GM20431 (cell line): ENCODE results near the gene PTGIR.
"Not testable (repeated sequence)": the region's sequence is repeated elsewhere in the genome, so short reads cannot be mapped to it uniquely, and the experiment has no call there.

Experiments
- in situ Hi-C: fragments of 300-500 bp; cut with MseI, MboI; formaldehyde crosslinking; loops from one replicate; pipeline ENCODE4 v1.15.0; 2020; ENCODE audit warnings: low sequenced_read_pairs; ENCODE audit not compliant: unreplicated experiment

PTGIR gene

DNA sequence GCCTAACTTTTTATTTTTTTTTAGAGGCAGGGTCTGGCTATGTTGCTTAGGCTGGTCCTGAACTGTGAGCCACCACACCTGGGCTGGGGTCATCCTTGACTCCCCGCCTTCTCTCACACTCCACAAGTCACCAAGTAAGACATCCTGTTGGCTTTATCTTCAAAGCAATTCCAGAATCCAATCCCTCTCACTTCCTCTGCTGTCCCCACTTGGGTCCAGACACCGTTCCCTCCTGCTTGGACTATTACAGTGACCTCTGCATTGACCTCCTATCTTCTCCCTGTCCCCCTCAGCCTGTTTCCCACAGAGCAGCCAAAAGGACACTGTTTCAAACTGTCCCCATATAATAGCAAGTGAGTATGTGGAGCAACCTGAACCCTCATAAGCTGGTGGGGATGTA lies 15.8 kb upstream of the PTGIR start:
- in situ Hi-C loops, result no loop called here

DNA sequence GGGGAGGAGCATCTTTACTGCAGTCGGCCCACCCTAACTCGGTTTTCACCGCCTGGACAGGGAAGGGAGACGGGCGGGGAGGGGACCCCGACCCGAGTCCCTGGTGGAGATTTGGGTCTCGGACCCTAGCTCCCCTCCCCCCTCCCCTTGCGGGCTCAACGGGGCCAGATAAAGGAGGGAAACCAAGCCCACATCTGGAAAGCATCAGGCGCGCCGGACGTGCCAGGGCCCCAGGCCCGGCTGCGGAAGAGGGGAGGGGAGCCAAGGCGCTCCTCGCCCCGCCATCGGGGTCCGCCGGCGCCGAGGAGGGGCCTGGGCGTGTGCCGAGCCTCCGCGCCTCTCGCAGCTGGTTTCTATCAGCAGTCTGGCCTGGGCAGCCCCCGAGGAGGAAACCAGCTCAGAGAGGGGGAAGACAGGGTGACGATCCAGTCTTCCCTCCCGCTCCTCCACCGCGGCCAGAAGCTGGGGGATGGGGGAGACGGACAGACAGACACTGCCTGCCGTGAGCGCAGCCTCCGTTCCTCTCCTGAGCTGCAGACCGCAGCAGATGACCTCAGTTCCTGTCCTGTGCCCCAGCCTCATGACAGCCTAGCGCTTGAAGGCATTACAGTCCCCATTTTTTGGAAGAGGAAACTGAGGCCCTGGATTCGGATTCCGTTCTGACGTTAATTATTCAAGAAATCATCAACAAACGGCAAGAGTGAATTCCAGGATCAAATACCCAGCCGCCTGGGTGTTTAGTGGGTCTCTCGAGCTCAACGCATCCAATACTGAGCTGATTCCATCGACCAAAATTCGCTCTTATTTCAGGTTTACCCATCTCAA lies 14.7 kb upstream of the PTGIR start:
- in situ Hi-C loops, result no loop called here

DNA sequence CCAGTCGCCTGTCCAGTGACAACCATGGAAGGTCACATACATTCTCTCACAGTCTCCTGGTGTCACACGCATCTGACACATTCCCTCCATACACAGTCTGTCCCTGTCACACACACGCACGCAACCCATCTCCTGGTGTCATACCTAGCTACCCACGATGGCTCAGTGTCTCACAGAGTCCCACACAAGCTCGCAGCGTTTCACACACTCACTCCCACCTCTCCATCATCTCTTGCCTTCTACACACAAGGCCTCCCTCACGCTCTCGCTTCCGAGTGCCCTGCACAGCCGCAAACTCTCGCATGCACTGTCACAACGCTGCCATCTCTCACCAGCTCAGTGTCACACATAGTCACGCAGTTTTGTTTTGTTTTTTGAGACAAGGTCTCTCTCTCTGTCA lies 12.3 kb upstream of the PTGIR start:
- in situ Hi-C loops, result no loop called here

DNA sequence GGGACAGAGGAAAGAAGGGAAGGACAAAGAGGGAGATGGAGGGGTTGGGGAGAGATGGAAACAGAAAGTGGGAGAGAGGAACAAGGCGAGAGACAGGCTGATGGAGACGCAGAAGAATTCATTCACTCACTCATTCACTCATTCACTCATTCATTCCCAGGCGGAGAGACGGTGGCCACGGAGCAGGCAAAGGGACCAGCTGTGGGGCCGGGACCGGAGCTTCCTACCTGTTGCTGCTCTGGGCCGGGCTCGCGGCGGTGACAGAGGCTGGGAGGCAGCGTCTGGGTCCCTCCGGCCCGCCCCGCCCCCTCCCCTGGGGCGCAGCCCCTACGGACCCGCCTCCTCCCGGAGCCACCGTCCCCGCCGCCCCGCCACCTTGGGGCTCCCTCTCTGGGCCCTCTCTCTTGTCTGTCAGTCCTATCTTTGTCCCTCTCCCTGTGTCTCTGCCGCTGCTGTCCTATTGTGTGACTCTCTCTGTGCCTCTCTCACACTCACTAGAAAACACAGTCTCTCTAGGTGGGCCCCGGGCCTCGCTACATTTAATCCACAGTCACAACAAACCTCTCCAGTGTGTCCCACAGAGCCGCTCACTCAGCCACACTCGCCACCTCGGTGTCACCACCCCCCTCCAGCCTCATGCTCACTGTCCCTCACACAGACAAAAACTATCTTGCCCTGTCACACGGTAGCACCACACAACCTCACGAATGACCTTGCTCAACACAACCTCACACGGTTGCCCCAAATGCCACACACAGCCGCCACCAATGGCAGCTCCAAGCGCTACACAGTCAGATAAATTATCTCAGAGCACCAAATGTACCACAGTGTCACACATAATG lies 11.3 kb upstream of the PTGIR start, which contains the start of gene GNG8:
TSS of gene GNG8 (minus strand) at position 283 of the 842 bp plus-strand sequence. CDS start 1,520 bp downstream, outside the sequence.
- in situ Hi-C loops, result no loop called here

- in situ Hi-C loops, result no loop called here
Measured at GRCh38 chr19:46634656-46635218, 9.8 kb upstream of the PTGIR start.

DNA sequence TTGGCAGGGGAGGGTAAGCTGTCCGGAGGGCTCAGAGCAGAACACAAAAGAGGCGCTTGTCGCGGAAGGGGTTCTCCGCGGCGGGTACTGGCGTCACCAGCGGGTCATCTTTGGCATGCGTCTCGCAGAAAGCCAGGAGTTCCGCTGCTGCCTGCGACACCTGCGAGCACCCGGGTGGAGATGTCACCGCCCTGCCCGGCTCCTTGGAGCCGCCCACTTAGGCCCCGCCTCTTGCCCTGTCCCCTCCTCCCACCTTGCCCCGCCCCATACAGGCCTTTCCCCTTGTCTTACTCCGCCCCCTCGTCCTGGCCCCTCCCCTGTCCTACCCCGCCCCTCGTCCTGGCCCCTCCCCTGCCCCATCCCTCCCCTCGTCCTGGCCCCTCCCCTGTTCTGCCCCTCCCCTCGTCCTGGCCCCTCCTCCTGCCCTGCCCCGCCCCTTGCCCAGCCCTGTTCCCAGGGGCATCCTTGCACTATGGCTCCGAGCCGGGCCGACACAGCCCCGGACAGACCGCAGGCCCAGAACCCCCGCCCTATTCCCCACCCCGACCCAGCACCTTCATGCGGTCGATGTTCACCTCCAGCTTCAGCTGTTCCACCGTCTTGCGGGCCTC lies 9.3 kb upstream of the PTGIR start:
- in situ Hi-C loops, result no loop called here

DNA sequence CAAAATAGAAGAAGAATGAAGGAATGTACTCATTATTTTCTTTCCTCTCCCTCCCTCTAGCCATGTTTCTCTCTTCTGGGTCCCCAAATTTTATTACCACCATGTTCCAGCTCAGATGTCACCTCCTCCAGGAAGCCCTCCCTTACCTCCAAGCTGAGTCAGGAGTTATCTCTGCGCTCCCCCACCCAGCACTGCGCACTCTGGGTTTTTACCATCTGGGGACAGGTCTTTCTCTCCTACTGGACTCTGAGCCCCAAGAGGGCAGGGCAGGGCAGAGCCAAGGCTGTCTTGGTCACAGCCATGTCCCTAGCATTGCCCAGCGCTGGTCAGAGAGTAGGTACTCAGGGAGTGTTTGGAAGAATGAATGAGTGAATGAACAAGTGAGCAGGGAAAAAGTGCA lies 8.2 kb upstream of the PTGIR start:
- in situ Hi-C loops, result no loop called here

DNA sequence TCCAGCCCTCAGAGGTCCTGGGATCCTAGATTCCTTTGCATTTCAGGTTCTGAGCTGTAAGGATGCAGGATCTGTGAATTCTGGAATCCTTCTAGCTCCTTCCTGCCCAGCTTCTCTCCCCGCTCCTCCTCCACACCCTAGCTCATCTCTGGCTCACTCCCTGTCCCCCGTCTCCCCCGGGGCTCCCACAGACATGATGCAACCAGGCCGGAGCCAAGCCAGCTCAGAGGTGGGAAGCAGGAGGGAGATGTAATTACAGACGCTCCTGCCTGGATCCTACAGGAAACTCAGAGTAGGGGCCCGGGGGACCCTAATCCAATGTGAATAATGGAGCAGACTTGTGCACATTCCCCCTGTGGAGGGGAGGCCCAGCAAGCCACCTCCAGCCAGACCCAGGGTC lies 6.6 kb upstream of the PTGIR start:
- in situ Hi-C loops, result no loop called here

DNA sequence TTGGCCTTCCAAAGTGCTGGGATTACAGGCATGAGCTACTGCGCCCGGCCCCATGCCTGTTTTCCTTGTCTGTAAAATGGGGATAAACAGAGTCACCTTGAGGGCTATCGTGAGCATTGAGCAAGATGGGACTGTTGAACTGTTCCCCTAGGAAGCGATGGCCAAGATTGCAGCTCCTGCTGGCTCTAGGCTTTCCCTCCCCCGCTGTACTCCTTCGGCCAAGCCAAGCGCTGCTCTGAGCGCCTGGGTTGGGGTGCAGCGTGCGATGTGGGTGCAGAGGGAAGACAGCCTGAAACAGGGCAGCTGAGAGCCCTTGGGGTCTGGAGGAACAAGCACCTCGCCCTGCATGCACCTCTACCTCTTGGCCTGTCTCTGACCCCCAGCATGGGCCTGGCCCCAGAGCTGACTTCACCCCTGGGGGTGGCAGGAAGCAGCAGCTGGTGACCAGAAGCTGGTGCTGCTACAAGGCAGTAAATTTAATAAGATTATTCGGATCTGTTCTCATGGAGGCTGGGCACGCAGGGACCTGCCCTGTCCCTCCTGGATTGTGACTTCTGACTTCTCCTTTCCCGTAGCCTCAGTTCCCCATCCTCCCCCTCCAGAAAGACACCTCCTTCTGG lies 5.8 kb upstream of the PTGIR start:
- in situ Hi-C loops, result no loop called here

DNA sequence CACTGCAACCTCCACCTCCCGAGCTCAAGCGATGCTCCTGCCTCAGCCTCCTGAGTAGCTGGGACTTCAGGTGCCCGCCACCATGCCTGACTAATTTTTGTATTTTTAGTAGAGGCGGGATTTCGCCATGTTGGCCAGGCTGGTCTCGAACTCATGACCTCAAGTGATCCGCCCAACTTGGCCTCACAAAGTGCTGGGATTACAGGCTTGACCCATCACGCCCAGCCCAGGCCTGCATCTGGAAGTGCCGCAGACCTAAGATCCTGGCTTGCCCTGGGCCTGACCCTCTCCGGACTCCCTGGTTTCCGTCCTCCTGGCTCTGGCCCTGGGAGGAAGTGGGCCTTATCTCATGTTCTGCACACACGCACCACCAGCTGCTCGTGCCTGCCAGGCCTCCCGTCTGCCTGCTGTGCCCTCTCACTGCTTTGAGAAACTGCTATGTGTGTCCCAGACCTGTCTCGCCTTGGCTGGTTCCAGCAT lies 4.7 kb upstream of the PTGIR start:
- in situ Hi-C loops, result no loop called here

GRCh38 chr19:46628970-46629369 lies 4.1 kb upstream of the PTGIR start:
- in situ Hi-C loops, result not testable (repeated sequence)

GRCh38 chr19:46626446-46626845 lies 1.6 kb upstream of the PTGIR start:
- in situ Hi-C loops, result no loop called here

GRCh38 chr19:46625731-46626130 lies 842 bp upstream of the PTGIR start:
- in situ Hi-C loops, result no loop called here

GRCh38 chr19:46623915-46624502 lies 880 bp downstream of the PTGIR start:
- in situ Hi-C loops, result no loop called here

GRCh38 chr19:46622118-46622446 lies 2.8 kb downstream of the PTGIR start:
- in situ Hi-C loops, result no loop called here

GRCh38 chr19:46621191-46622117 lies 3.4 kb downstream of the PTGIR start:
- in situ Hi-C loops, result no loop called here

GRCh38 chr19:46620716-46621115 lies 4.2 kb downstream of the PTGIR start:
- in situ Hi-C loops, result no loop called here

DNA sequence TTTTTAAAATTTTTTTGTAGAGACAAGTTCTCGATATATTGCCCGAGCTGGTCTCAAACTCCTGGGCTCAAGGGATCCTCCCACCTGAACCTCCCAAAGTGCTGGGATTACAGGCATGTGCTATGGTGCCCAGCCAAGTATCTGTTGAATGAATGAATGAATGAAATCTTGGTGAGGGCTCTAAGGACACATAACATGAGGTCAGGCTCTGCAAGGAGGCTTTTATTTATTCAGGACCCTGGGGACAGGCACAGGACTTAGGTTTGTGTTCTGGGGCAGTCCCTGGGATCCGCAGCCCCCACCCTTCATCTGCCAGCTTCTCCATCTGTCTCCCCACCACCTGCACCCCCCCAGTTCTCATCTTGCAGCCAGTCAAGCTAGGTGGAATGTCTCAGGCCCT lies 4.6 kb downstream of the PTGIR start:
- in situ Hi-C loops, result no loop called here
